Psoas muscle (tissue), 8 donors: ENCODE data around the gene RIOX2. TPM values are rescaled to one million over a fixed set of nuclear protein-coding genes. Genes with fewer than 3 reads are reported as not detected.
A peak's percentile ranks its signal among the peaks of the same experiment; 100 is the strongest.

ENCODE experiments used
- ATAC-seq, 4 donors: fragments of 200-7000 bp; cut with Tn5 transposase; one replicate each; pipeline ENCODE4 v1.9.1; 2020; ENCODE audit warnings: moderate library complexity in 3 of 4, mild to moderate bottlenecking in 2 of 4
- DNase-seq, 2 donors: peaks; one replicate each; pipeline ENCODE4 v3.0.0-alpha.2; 2020
- H3K27ac ChIP-seq: fragments of 200-600 bp; one replicate; pipeline ENCODE4 v1.8.0; 2022
- H3K27me3 ChIP-seq, 3 donors: fragments of 200-600 bp in 1 of 3; one replicate each; pipeline versions ENCODE4 v1.6.1 to v1.8.0; 2013 to 2022; ENCODE audit warnings: low read length in 2 of 3, mild to moderate bottlenecking in 2 of 3, moderate library complexity in 1 of 3; ENCODE audit not compliant: insufficient read depth in 3 of 3
- H3K36me3 ChIP-seq, 2 donors: fragments of 200-600 bp in 1 of 2; one replicate each; pipeline versions ENCODE4 v1.6.1 to v1.8.0; 2013 to 2022; ENCODE audit warnings: low read depth in 1 of 2, mild to moderate bottlenecking in 1 of 2, moderate library complexity in 1 of 2; ENCODE audit not compliant: insufficient read depth in 1 of 2
- H3K4me1 ChIP-seq: fragments of 200-600 bp; one replicate; pipeline ENCODE4 v1.8.0; 2022
- H3K4me3 ChIP-seq: fragments of 200-600 bp; one replicate; pipeline ENCODE4 v1.8.0; 2022; ENCODE audit warnings: mild to moderate bottlenecking
- H3K9me3 ChIP-seq: fragments of 200-600 bp; one replicate; pipeline ENCODE4 v1.8.0; 2022
- WGBS, 3 donors: extraction: QIAGEN DNeasy Blood & Tissue Kit; methylation state at CpG; one replicate each; pipeline versions ENCODE4 v1.1.6 to v1.1.7; 2013; 5-methylcytosine and 5-hydroxymethylcytosine counted together
- intact Hi-C, 2 donors: fragments of 100-400 bp; cut with DNase I; formaldehyde crosslinking; loops; one replicate each; pipeline versions ENCODE4 v1.11.0 to v1.14.2; 2022
- polyA plus RNA-seq, 3 donors: library from polyadenylated mRNA; stranded (reverse); fragments of 200-250 nt; gene quantifications; one replicate each; pipeline ENCODE4 v1.2.3, GENCODE V29; 2013
- total RNA-seq, 4 donors: library from RNA; stranded (reverse); fragmentation: NEBNext Ultra II Directional in 2 of 4; extraction: Animal tissue kit (Norgen Biotek cat#: 25700) in 2 of 4; gene quantifications; one replicate each; pipeline versions ENCODE4 v1.2.1 to v1.2.4, GENCODE V29; 2021 to 2023
- TF ChIP-seq, protein P1 (sequence below): fragments of 200-600 bp; IDR thresholded peaks from one replicate; pipeline ENCODE4 v1.8.0; 2022; ENCODE audit warnings: antibody characterized with exemption
- donor health status: healthy with polysubstance abuse.
- donor health status: DM: no; HTN: no; CAD: no; lungs with moderate emphysema.
- donor health status: Bipolar disorder and iron deficiency.
- donor health status: healthy.
- donor health status: DM: yes; HTN: yes; CAD: no.
- donor health status: DM: no; HTN: no; CAD: no.
- donor health status: DM: no; HTN: no; CAD: no.
- donor health status: DM: yes; HTN: yes; CAD: no.

Gene RIOX2
- total and polyA plus RNA-seq, 7 donors: 16.7 to 66.2 (median 32.2) TPM

- TF ChIP-seq, protein P1, sequence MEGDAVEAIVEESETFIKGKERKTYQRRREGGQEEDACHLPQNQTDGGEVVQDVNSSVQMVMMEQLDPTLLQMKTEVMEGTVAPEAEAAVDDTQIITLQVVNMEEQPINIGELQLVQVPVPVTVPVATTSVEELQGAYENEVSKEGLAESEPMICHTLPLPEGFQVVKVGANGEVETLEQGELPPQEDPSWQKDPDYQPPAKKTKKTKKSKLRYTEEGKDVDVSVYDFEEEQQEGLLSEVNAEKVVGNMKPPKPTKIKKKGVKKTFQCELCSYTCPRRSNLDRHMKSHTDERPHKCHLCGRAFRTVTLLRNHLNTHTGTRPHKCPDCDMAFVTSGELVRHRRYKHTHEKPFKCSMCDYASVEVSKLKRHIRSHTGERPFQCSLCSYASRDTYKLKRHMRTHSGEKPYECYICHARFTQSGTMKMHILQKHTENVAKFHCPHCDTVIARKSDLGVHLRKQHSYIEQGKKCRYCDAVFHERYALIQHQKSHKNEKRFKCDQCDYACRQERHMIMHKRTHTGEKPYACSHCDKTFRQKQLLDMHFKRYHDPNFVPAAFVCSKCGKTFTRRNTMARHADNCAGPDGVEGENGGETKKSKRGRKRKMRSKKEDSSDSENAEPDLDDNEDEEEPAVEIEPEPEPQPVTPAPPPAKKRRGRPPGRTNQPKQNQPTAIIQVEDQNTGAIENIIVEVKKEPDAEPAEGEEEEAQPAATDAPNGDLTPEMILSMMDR: peak; percentile 7
- no peaks in the 10 kb centered on the region for H3K27me3 ChIP-seq
- H3K36me3 ChIP-seq: peaks cover 7 to 100% of the 10 kb centered on the region in 2 donors
- no peak overlapping the region for H3K4me3 ChIP-seq
- no peaks in the 10 kb centered on the region for H3K9me3 ChIP-seq
- intact Hi-C loops: no loop called here
- no peaks in the 10 kb centered on the region for H3K4me1 ChIP-seq
- WGBS, 3 donors: 75 to 91% (median 77%) methylated on average over 1 of the region's 1 CpG
- no peak overlapping the region for H3K27ac ChIP-seq
- DNase-seq (no peak), ATAC-seq (no peak)
Observed at GRCh38 chr3:97940034-97940433, 32.2 kb downstream of the RIOX2 start.

DNA sequence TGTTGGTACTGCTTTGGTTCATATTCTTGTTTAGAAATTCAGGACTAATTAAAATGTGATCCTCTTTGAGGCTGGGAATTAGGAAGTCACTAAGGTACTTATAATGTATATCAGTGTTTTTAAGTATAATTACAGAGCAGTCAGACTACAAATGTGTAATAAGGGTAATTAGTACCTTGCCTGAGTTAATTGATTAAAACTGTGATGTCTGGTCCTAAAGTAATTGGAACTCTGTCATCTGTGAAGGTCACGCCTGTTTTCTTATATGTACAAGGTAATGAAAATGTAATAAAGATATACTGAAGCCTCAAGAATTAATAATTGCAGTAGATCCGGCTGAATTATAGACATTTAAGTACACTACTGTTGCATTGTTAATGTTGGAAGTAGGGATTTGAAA, 32.8 kb downstream of the RIOX2 start:
- TF ChIP-seq, protein P1: no peak
- Histone ChIP-seq H3K4me1 (no peaks in the 10 kb centered on the region), H3K9me3 (no peaks in the 10 kb centered on the region), H3K27me3 (no peaks in the 10 kb centered on the region), H3K27ac (no peak overlapping the region), H3K36me3 (peaks cover 7 to 100% of the 10 kb centered on the region in 2 donors), H3K4me3 (no peak overlapping the region)
- intact Hi-C loops: loop anchor here in 1 of 2 donors (10.0 kb wide), 1 partner anchor 145 kb away; no protein-coding TSS in a partner anchor
- DNase-seq (no peak), ATAC-seq (no peak)
- 89 to 96% (median 89%) methylated on average over 2 of the region's 2 CpGs for WGBS, 3 donors

GRCh38 chr3:97938444-97938843, 33.8 kb downstream of the RIOX2 start:
- Histone ChIP-seq H3K4me1 (no peaks in the 10 kb centered on the region), H3K36me3 (peaks cover 7 to 100% of the 10 kb centered on the region in 2 donors), H3K27ac (no peak overlapping the region), H3K9me3 (no peaks in the 10 kb centered on the region), H3K27me3 (no peaks in the 10 kb centered on the region), H3K4me3 (no peak overlapping the region)
- WGBS, 3 donors: 88 to 100% (median 100%) methylated on average over 1 of the region's 1 CpG
- ATAC-seq (peak in 2 of 4 donors; percentile 54 to 65), DNase-seq (no peak)
- intact Hi-C loops: loop anchor here in 1 of 2 donors (10.0 kb wide), 1 partner anchor 144 kb away; no protein-coding TSS in a partner anchor
- TF ChIP-seq, protein P1: no peak

DNA sequence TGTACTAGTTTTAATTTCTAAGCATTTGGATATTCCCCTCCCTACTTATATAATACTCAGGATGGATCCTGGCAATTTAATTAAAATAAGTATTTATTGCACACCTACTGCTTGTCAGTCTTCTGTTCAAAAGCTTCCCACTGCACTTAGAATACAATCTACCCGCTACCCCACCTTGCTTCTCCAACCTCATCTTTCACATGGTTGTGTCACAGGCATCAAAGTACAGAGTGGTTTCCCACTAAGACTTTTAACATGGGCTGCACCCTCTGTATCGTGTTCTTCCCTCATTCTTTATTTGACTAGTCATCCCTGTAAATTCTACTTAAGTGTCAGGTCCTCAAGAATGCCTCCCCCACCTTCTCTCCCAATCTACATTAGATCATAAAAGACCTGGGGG, 35.0 kb downstream of the RIOX2 start:
- H3K4me1 ChIP-seq: peaks cover 9% of the 10 kb centered on the region
- peaks cover 6 to 89% of the 10 kb centered on the region in 2 donors for H3K36me3 ChIP-seq
- H3K27ac ChIP-seq: no peak overlapping the region
- no peak for ATAC-seq
- no peaks in the 10 kb centered on the region for H3K9me3 ChIP-seq
- intact Hi-C loops: loop anchor here in 1 of 2 donors (10.0 kb wide), 1 partner anchor 142 kb away; no protein-coding TSS in a partner anchor
- DNase-seq: no peak
- TF ChIP-seq, protein P1: no peak
- 85 to 88% (median 87%) methylated on average over 2 of the region's 2 CpGs for WGBS, 3 donors
- no peak overlapping the region for H3K4me3 ChIP-seq
- H3K27me3 ChIP-seq: no peaks in the 10 kb centered on the region

- H3K4me3 ChIP-seq: no peak overlapping the region
- no peaks in the 10 kb centered on the region for H3K9me3 ChIP-seq
- TF ChIP-seq, protein P1: no peak
- H3K4me1 ChIP-seq: peaks cover 11% of the 10 kb centered on the region
- 89 to 100% (median 93%) methylated on average over 1 of the region's 1 CpG for WGBS, 3 donors
- peaks cover 4 to 81% of the 10 kb centered on the region in 2 donors for H3K36me3 ChIP-seq
- no peak overlapping the region for H3K27ac ChIP-seq
- no peak for ATAC-seq
- intact Hi-C loops: loop anchor here in 1 of 2 donors (10.0 kb wide), 1 partner anchor 141 kb away; no protein-coding TSS in a partner anchor
- no peaks in the 10 kb centered on the region for H3K27me3 ChIP-seq
- DNase-seq: no peak
Observed at GRCh38 chr3:97935842-97936241, 36.4 kb downstream of the RIOX2 start.
